GM21717 (cell line): ENCODE data around the gene PLAGL1.
"Not testable (repeated sequence)": the region's sequence is repeated elsewhere in the genome, so short reads cannot be mapped to it uniquely, and the experiment has no call there.

Experiments used
- ATAC-seq: cut with Tn5 transposase; IDR thresholded peaks from one replicate; pipeline ENCODE4 v1.9.1; 2021; ENCODE audit warnings: mild to moderate bottlenecking, moderate library complexity; ENCODE audit not compliant: unreplicated experiment

The PLAGL1 gene

DNA sequence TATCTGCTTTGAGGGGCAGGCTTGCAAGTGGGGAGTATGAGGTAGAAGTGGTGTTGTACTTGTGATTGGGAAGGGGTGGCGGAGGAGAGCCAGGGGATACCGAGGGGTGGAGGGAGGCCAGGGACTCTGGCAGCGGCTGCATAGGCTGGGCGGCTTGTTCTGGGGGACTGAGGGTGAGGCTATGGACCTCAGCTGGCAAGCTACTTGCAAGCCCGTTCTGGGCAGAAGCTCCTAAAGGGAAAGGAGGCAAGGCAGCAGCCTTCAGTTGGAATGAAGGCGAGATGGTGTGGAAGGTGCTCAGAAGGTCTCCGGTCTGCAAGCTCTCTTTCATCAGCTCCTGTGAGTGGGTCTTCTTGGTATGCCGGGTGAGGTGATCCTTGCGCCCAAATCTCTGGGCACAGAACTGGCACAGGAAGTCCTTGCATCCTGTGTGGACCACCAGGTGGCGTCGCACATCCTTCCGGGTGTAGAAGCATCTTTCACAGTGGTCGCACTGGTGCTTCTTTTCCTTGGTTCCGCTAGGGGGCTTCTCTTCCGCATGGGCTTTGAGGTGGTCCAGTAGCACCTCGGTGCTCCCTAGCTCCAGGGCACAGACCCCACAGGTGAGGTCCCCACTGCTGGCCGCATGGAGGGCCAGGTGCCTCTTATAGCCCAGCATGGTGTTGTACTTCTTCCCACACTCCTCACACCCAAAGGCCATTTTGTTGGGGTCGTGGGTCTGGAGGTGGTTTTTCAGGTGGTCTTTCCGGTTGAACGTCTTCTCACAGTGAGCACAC, 66.0 kb downstream of the PLAGL1 start:
- ATAC-seq: no peak

DNA sequence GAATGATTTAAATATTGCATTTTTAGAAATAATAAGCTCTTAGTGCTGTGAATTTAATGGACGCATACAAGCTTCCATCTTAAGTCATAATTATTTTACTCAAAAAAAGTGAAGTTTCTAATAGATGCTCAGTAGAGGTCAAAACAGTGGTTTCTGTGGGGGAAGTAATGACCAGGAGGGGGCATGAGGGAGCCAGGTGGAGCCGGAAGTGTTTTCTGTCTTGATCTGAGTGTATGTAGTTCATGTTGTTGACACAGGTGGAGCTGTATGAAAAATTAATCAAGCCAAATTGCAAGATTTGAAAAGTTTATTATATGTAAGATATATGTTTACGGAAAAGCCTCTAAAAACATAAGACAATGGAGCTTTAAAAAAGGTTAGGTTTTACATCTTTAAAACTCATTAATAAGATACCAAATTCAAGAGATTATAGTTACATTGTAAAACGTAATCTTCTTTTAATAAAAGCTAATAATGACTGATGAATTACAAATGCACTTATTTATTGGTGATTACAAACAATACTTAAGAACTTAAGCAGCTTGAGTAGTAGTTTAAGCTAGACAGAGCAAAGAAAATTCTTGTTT, 68.0 kb downstream of the PLAGL1 start:
- ATAC-seq: peak; percentile 99

DNA sequence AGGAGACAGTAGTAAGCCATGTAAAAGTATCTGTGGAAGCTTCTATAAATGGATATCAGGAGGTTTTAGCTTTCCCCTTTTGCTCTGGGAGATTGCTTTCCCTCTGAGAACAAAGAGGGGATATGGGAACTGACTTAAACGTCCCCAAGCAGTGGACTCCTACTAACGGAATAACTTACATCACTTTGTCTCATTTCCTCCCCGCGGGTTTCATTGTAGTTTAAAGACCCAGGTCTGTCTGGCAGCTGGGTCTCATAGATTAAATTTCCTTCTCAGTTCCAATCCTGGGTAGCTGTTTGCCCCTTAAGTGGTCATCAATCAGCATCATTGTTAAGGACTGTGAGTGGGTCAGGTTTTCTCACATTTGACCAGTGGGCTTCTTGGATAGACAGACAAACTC, 68.7 kb downstream of the PLAGL1 start:
- ATAC-seq: no peak

DNA sequence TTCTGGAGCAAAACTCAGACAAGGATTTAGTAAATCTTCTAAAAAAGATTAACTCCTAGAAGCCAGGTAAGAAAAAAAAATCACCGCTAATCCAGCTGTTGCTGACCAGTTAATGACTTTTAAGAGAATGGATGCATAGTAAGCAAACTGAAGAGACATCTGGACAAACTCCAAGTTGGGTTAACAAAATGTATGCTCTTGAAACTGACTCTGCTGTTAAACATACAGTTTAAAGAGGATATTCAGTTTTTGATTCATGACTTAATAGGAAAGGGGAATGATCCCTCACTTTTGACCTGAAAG, 70.4 kb downstream of the PLAGL1 start:
- ATAC-seq: no peak

DNA sequence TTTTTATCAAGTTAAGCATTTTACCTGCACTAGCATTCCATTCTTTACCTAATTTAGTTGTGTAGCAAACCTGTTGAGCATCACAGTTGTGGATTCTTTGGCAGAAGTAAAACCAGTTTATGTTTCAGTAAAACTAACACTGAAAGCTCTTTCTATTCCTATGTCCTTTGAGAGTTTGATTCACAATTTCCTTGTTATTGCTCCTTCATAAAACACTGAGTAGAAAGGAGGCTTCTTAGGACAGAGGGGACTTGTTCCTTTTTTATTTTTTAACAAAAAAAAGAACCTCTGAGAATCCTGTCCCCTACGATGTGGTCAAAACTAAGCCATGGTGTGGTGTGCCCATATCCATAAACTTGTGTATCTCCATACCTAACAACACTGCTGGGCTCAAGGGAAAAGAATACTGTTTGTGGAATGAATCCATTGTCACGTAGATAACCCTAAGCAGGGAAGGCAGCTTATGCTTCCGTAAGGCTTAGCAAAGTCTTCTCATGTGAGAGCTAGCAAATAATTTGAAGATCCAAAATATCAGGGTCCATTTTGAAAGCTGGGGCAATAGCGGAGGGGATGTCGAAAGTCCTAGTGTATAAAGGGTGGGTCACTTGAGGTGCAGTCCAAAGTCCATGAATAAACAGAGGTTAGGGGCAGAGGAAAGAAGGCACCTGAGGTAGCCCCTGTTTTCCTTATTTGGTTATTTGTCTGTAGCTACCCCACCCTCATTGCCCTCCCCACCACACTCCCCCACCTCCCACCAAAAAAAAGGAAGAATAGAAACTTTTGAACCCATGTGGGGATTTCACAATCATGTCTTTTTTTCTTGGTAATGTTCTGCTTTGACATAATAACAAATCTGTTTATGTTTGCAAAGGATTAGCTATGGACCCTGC, 71.0 kb downstream of the PLAGL1 start:
- no peak for ATAC-seq

DNA sequence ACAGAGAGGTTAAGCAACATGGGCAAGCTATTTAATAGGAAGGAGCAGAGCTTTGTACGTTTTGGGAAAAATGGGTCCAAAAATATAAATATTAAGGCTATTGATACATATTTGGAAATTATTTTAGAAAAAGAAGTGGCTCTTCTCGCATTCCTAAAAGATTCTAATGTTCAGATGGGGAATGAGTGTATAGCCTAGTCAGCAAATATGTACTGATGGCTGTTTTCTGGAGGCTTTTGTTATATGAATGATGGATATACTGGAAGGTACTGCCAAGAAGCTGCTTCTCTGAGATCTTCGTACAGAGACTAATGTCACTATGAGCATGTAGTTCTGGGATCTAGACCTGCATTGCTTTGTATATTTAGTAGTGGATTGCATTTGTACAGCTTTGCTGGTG, 71.7 kb downstream of the PLAGL1 start:
- ATAC-seq: no peak

DNA sequence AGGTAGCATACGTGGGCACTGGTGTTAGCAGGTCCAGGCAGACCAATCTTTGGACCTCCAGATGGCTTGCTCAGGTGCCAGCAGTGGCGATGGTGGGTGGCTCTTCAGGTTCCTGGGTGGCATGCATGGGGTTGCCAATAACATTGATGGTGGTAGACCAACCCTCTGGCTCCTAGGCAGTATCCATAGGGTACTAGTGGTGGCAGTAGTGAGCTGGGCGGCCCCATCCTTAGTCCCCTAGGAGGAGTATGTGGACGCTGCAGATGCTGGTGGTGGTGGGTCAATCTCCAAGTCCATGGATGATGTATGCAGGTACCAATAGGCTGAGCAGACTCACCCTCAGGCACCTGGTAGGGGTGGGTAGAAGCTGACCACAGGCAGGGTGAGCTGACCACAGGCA, 73.2 kb downstream of the PLAGL1 start:
- no peak for ATAC-seq

DNA sequence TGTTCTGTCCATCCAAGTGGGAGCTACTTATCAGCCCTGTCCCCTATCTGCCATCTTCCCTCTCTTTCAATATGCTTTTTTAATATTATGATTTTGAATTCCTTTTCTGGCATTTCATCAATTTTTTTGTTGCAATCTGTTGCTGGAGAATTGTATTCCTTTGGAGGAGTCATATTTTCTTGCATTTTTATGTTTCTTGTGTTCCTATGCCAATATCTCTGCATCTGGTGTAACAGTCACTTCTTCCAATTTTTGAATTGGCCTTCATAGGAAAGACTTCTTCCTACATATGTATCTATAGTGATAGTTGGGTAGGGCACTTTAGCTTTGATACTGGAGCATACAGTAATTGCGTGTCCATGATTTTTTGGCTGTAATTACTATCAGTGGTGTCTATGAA, 73.7 kb downstream of the PLAGL1 start:
- ATAC-seq: no peak

DNA sequence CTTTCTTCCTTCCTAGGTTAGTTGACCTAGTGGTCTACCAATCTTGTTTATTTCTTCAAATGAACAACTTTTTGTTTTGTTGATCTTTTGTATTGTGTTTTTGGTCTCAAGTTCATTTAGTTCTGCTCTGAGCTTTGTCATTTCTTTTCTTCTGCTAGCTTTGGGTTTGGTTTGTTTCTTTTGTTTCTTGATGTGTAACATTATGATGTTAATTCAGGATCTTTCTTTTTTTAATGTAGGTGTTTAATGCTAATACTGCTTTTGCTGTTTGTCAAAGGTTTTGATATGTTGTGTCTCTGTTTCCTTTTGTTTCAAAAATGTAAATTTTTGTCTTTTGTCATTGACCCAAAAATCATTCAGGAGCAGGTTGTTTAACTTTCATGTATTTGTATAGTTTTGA, 78.1 kb downstream of the PLAGL1 start:
- no peak for ATAC-seq

DNA sequence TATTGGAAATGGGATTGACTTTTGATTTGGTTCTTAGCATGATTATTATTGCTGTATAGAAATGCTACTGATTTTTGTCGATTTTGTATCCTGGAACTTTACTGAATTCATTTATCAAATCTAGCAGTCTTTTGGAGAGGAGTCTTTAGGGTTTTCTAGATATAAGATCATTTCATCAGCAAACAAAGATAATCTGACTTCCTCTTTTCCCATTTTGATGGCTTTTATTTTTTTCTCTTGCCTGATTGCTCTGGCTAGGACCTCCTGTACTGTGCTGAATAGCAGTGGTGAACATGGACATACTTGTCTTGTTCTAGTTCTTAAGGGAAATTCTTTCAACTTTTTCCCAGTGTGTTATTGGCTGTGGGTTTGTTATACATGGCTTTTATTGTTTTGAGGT, 79.2 kb downstream of the PLAGL1 start:
- ATAC-seq: no peak

DNA sequence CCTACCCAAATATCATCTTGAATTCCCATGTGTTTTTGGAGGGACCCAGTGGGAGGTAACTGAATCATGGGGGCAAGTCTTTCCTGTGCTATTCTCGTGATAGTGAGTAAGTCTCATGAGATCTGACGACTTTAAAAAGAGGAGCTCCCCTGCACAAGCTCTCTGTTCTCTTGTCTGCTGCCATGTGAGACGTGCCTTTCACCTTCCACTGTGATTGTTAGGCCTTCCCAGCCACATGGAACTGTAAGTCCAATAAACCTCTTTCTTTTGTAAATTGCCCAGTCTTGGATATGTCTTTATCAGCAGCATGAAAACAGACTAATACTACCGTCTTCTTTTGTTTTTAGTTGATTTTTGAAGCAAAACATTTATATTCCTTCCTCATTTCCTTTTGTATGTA, 91.0 kb downstream of the PLAGL1 start:
- not testable (repeated sequence) for ATAC-seq

DNA sequence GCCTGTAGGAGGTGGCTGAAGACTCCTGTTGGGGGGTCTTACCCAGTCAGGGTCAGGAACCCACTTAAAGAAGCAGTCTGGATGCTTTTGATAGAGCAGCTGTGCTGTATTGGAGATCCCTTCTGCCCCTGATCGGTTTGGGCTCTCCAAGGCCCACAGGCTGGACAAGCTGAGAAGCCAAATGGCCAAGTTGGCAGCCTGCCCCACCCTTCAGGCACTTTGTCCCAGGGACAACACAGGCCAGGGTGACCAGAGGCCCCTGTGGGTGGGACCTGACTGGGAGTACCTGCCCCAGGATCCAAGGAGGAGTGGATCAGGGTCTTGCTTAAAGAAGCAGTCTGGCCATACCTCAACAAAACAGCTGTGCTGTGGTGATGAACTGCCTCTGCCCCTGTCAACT, 95.4 kb downstream of the PLAGL1 start:
- ATAC-seq: no peak

DNA sequence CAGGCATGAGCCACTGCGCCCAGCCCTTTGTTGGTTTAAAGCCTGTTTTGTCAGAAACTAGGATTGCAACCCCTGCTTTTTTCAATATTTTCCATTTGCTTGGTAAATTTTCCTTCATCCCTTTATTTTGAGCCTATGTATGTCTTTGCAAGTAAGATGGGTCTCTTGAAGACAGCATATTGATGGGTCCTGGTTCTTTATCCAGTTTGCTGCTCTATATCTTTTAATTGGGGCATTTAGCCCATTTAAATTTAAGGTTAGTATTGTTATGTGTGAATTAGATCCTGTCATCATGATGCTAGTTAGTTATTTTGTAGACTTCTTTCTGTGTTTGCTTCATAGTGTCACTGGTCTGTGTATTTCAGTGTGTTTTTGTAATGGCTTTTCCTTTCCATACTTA, 97.0 kb downstream of the PLAGL1 start:
- ATAC-seq: no peak

DNA sequence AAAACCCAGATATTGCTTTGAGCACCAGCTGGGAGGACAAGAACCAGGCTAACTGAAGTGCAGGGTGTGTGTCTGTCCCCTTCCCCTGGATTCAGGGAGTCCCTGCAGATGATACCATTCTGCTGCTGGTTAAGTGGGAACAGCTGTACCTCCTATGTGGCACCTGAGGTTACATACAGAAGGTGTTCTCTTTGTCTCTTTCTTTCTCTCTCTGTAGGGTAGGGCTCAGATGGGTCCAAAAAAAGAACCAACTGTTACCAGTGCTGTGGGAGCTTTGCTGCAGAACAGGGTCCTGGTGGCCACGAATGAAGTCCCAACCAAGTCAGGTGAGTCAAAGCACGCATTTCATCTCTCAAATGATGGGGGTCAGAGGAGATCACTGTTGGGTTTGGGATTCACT, 105.2 kb downstream of the PLAGL1 start:
- no peak for ATAC-seq

DNA sequence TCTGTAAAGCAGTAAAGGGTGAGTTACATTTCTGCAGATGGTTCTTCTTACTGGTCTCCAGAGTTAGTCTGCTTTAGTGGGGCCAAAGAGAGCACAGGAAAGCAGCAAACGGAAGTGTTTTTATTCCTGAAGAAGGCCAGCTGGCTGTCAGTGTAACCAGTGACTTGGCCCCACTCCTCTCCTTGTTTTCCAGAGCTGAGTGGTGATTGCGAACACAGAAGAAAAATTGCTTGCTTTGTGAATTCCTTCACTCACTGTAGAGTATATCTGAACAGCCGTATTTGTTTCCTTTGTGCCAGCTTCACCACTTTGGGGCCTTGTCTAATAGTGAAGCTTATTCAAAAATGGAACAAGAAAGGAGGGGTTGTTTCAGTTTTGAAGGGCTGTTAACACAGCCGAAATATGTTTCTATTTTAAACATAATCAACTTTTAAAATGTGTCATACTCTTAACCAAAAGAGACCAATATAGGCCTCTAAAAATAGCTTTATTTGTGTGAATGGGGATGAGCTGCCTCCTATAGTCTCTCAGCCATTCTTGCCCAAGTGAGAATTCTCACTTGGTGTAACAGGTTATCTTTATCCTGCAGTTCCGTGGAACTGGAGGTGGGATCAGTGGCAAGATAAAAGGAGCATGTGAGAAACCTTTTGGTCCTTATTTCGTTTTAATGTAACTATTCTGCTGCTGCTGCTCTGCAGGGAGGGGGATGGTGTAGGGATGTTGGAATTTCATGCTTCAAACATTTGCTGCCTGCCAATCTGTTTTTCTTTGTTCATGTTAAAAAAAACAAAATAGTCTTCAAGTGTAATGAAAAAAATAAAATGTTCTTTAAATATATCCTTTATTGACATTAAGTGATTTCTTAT, 105.9 kb downstream of the PLAGL1 start:
- ATAC-seq: peak; percentile 98

DNA sequence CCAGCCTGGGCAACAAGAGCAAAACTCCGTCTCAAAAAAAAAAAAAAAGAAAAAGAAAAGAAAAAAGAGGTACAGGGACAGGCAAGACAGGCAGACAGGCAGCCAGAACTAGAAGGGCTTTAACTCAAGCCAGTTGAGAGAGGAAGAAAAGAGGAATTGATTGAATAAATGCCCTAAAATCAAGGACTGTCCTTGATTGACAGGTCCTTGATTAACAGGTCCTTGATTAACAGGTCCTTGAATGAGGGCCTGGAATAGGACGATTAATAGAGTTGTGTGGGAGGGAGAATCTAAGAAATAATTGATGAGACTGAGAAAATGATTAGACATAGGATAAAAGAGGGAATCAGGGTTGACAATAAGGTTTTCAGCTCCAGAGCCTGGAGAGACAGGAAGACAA, 107.7 kb downstream of the PLAGL1 start:
- ATAC-seq: no peak

DNA sequence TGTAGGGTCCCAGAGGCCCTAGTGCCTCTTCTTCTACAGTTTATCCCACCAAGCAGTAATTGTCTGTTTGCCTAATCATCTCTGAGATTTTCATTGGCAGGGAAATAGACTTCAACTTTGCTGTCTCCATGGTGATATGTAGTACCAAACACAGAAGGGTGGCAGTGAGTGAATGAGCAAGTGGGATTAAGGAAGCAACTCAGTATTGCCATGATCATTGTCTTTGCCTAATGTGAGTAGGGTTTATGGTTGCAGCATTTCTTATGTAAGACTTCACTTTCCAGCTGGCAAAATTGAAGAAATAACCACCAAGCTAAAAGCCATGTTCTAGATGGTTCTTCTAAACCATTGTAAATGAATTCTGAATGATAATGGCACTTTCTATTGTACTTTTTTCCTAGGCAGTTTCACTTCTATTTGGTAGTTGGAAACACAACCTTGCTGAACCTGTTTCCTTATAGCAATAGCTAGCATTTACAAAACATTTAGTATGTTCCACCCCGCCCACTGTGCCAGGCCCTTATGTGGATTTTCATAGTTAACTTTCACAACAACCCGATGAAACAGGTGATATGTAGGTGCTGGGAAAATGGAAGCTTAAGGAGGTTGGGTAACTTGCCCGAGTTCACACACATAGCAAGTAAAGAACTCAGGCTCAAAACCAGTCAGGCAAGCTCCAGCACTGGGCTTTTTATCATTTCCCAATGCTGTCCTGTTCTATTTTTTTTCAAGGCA, 111.8 kb downstream of the PLAGL1 start:
- ATAC-seq: no peak

DNA sequence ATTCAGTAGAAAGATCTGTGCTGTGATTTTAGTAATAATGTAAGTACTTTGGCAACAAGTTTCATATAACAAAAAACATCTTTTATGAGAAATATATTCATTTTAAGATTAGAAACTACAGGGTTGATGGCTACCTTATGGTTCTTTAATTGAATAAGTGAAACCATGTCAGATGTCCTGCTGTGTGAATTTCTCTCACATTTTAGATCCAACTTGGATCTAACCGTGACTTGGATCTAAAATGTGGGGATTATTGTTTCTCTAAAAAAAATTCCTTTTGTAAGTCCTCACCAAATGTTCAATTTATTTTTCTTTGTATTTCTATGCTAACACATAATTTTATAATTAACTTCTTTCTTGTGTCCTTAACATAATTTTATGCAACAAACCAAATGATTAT, 113.4 kb downstream of the PLAGL1 start:
- no peak for ATAC-seq
